PC-9 (cell line): ENCODE data around the gene OXSR1. TPM values are rescaled to one million over a fixed set of nuclear protein-coding genes. Genes with fewer than 3 reads are reported as not detected.

Experiments used
- BruUV-seq: library from RNA; stranded (reverse); fragments of 400-500 nt; replicated peaks from 2 replicates; lab custom pipeline; 2021; lab: Mats Ljungman, UMichigan
- CTCF ChIA-PET: fragments of 300-600 bp; sonication (Branson Sonifier 250); formaldehyde crosslinking; loops from one replicate; lab custom pipeline; 2022; ENCODE audit warnings: antibody characterized with exemption; lab: Charles Lee
- POLR2A ChIA-PET: fragments of 300-600 bp; sonication (Branson Sonifier 250); formaldehyde crosslinking; loops from one replicate; lab custom pipeline; 2022; ENCODE audit warnings: antibody characterized with exemption; ENCODE audit not compliant: unreplicated experiment; lab: Charles Lee
- DNase-seq, 2 experiments: peaks; one replicate each; pipeline versions ENCODE4 v3.0.0 to v3.0.0-alpha.2; 2015 to 2022; ENCODE audit warnings: mixed read lengths in 1 of 2
- H2AFZ ChIP-seq: fragments of 200-600 bp; sonication (generic); 2 replicates; pipeline ENCODE4 v1.8.1; 2017; ENCODE audit warnings: antibody characterized with exemption
- H3F3A ChIP-seq: fragments of 200-600 bp; sonication (generic); 2 replicates; pipeline ENCODE4 v1.8.1; 2017; ENCODE audit warnings: antibody characterized with exemption, mild to moderate bottlenecking, low read depth; ENCODE audit not compliant: insufficient read depth
- H3K27ac ChIP-seq: fragments of 200-600 bp; sonication (generic); 2 replicates; pipeline ENCODE4 v1.6.1; 2016; ENCODE audit warnings: mixed run types
- H3K27me3 ChIP-seq: fragments of 200-600 bp; sonication (generic); 2 replicates; pipeline ENCODE4 v1.6.1; 2016; ENCODE audit warnings: low read depth, mixed run types; ENCODE audit not compliant: insufficient read depth
- H3K36me3 ChIP-seq: fragments of 200-600 bp; sonication (generic); 2 replicates; pipeline ENCODE4 v1.6.1; 2016; ENCODE audit warnings: low read depth, mixed run types
- H3K4me1 ChIP-seq: fragments of 200-600 bp; sonication (generic); replicated peaks from 2 replicates; pipeline ENCODE4 v1.6.1; 2016; ENCODE audit warnings: mixed run types; ENCODE audit not compliant: insufficient read depth
- H3K4me2 ChIP-seq: fragments of 200-600 bp; sonication (generic); 2 replicates; pipeline ENCODE4 v1.6.1; 2017; ENCODE audit warnings: mixed run types
- H3K4me3 ChIP-seq: fragments of 200-600 bp; sonication (generic); 2 replicates; pipeline ENCODE4 v1.6.1; 2016; ENCODE audit warnings: mixed run types
- H3K79me2 ChIP-seq: fragments of 200-600 bp; sonication (generic); 2 replicates; pipeline ENCODE4 v1.6.1; 2017; ENCODE audit warnings: low read depth, mixed run types
- H3K9me2 ChIP-seq: fragments of 200-600 bp; sonication (generic); 2 replicates; pipeline ENCODE4 v1.8.1; 2017; ENCODE audit warnings: mild to moderate bottlenecking; ENCODE audit not compliant: insufficient read depth
- H3K9me3 ChIP-seq: fragments of 200-600 bp; sonication (generic); 2 replicates; pipeline ENCODE4 v1.8.1; 2016; ENCODE audit warnings: low read depth; ENCODE audit not compliant: insufficient read depth
- H4K20me1 ChIP-seq: fragments of 200-600 bp; sonication (generic); 2 replicates; pipeline ENCODE4 v1.8.1; 2017; ENCODE audit not compliant: insufficient read depth
- CTCF ChIP-seq: fragments of 200-600 bp; sonication (generic); conservative IDR thresholded peaks from 2 replicates; pipeline ENCODE4 v1.6.1; 2017; ENCODE audit warnings: mixed run types, antibody characterized with exemption, mild to moderate bottlenecking, moderate library complexity
- EZH2 ChIP-seq: fragments of 200-600 bp; sonication (generic); IDR thresholded peaks from 2 replicates; pipeline ENCODE4 v1.8.0; 2017; ENCODE audit warnings: antibody characterized with exemption, low read depth
- intact Hi-C: fragments of 100-400 bp; cut with micrococcal nuclease; formaldehyde crosslinking; loops from one replicate; pipeline ENCODE4 v1.10.0; 2022; ENCODE audit not compliant: unreplicated experiment
- total RNA-seq: library from RNA; stranded (reverse); gene quantifications from 2 replicates; pipeline ENCODE4 v1.2.3, GENCODE V29; 2021

The OXSR1 gene
- total RNA-seq, 1 experiment from 2014 or later = 54.3 TPM

- no peaks in the 10 kb centered on the region for H3K79me2 ChIP-seq
- H4K20me1 ChIP-seq = no peaks in the 10 kb centered on the region
- POLR2A ChIA-PET = no interaction called here
- H3K9me3 ChIP-seq = no peaks in the 10 kb centered on the region
- H3K4me3 ChIP-seq = no peak overlapping the region
- TF ChIP-seq CTCF = no peak
- TF ChIP-seq EZH2 = no peak
- intact Hi-C loops = loop anchor here (1.0 to 5.0 kb wide), 2 partner anchors 10 to 205 kb away; no protein-coding TSS in a partner anchor
- H3K27me3 ChIP-seq = no peaks in the 10 kb centered on the region
- H3K36me3 ChIP-seq = no peaks in the 10 kb centered on the region
- CTCF ChIA-PET = no interaction called here
- H3K9me2 ChIP-seq = no peaks in the 10 kb centered on the region
- no peak overlapping the region for H2AFZ ChIP-seq
- H3K4me1 ChIP-seq = peaks cover 66% of the 10 kb centered on the region
- no peak overlapping the region for H3K4me2 ChIP-seq
- BruUV-seq = TSS peak; percentile 22
- no peak for DNase-seq
- peak overlapping the region; percentile 92 for H3K27ac ChIP-seq
- peaks cover 38% of the 10 kb centered on the region for H3F3A ChIP-seq
Measured at GRCh38 chr3:38152609-38153008, 12.7 kb upstream of the OXSR1 start.

GRCh38 chr3:38153221-38153620 is 12.1 kb upstream of the OXSR1 start:
- Histone ChIP-seq H3K9me3 (no peaks in the 10 kb centered on the region), H3K27me3 (no peaks in the 10 kb centered on the region), H3K4me3 (no peak overlapping the region), H3K79me2 (no peaks in the 10 kb centered on the region), H4K20me1 (no peaks in the 10 kb centered on the region), H3K36me3 (no peaks in the 10 kb centered on the region), H3F3A (peaks cover 44% of the 10 kb centered on the region), H3K4me2 (peak overlapping the region; percentile 71), H3K4me1 (peaks cover 72% of the 10 kb centered on the region), H2AFZ (no peak overlapping the region), H3K27ac (peak overlapping the region; percentile 92), H3K9me2 (no peaks in the 10 kb centered on the region)
- BruUV-seq = no TSS peak
- POLR2A ChIA-PET = interaction anchor here (0.6 kb wide), 1 partner anchor 12 kb away, joined by 3 read pairs; the partner anchor contains the start of gene OXSR1
- CTCF ChIA-PET = interaction anchor here (1.0 kb wide), 1 partner anchor 11 kb away, joined by 6 read pairs; no protein-coding TSS in a partner anchor
- intact Hi-C loops = loop anchor here (5.0 kb wide), 1 partner anchor 206 kb away; no protein-coding TSS in a partner anchor
- no peak for DNase-seq
- TF ChIP-seq EZH2 (no peak), CTCF (no peak)

GRCh38 chr3:38154033-38154494 is 11.3 kb upstream of the OXSR1 start:
- no peaks in the 10 kb centered on the region for H3K9me2 ChIP-seq
- H3K79me2 ChIP-seq = no peaks in the 10 kb centered on the region
- BruUV-seq = no TSS peak
- H3K4me3 ChIP-seq = peak overlapping the region; percentile 3; the same call in 1 of the 2 replicates
- peaks cover 46% of the 10 kb centered on the region for H3F3A ChIP-seq
- peak; percentile 42 to 97 for DNase-seq
- ChIA-PET CTCF (interaction anchor here (1.0 to 1.1 kb wide), 2 partner anchors 10 to 17 kb away, joined by 3 to 6 read pairs; partner anchors contain the start of gene ACAA1), POLR2A (interaction anchor here (0.6 to 0.7 kb wide), 4 partner anchors 11 to 909 kb away, joined by 3 to 7 read pairs (median 6); partner anchors contain the start of gene OXSR1)
- intact Hi-C loops = loop anchor here (1.0 to 5.0 kb wide), 3 partner anchors 10 to 207 kb away; partner anchors contain the start of gene ACAA1
- peaks cover 73% of the 10 kb centered on the region for H3K4me1 ChIP-seq
- no peaks in the 10 kb centered on the region for H3K36me3 ChIP-seq
- H2AFZ ChIP-seq = no peak overlapping the region
- TF ChIP-seq EZH2 = no peak
- H3K9me3 ChIP-seq = no peaks in the 10 kb centered on the region
- peak overlapping the region; percentile 71 for H3K4me2 ChIP-seq
- no peaks in the 10 kb centered on the region for H3K27me3 ChIP-seq
- H3K27ac ChIP-seq = peak overlapping the region; percentile 92
- H4K20me1 ChIP-seq = no peaks in the 10 kb centered on the region
